MM.1S (cell line): ENCODE measurements around the gene TUBGCP4.

Experiments used
- DNase-seq: peaks from one replicate; pipeline ENCODE4 v3.0.0-alpha.2; 2015
- H2AFZ ChIP-seq: fragments of 300-600 bp; sonication (generic); 2 replicates; pipeline ENCODE4 v1.6.0; 2016; ENCODE audit warnings: antibody characterized with exemption, low read length
- H3F3A ChIP-seq: fragments of 300-600 bp; sonication (generic); 2 replicates; pipeline ENCODE4 v1.6.1; 2016; ENCODE audit warnings: mild to moderate bottlenecking, antibody characterized with exemption, low read length, moderate library complexity, mixed read lengths; ENCODE audit not compliant: insufficient read depth
- H3K27ac ChIP-seq: fragments of 300-600 bp; sonication (generic); 2 replicates; pipeline ENCODE4 v1.5.1; 2016; ENCODE audit warnings: mild to moderate bottlenecking, low read length
- H3K27me3 ChIP-seq: fragments of 300-600 bp; sonication (generic); replicated peaks from 2 replicates; pipeline ENCODE4 v1.6.0; 2016; ENCODE audit warnings: low read length; ENCODE audit not compliant: insufficient read depth
- H3K36me3 ChIP-seq: fragments of 300-600 bp; sonication (generic); replicated peaks from 2 replicates; pipeline ENCODE4 v1.6.1; 2016; ENCODE audit warnings: mild to moderate bottlenecking, low read length, mixed read lengths; ENCODE audit not compliant: insufficient read depth
- H3K4me1 ChIP-seq: fragments of 300-600 bp; sonication (generic); 2 replicates; pipeline ENCODE4 v1.6.1; 2016; ENCODE audit warnings: low read length, mixed read lengths
- H3K4me2 ChIP-seq: fragments of 300-600 bp; sonication (generic); 2 replicates; pipeline ENCODE4 v1.6.0; 2016; ENCODE audit warnings: low read depth, low read length
- H3K4me3 ChIP-seq: fragments of 300-600 bp; sonication (generic); 2 replicates; pipeline ENCODE4 v1.5.1; 2016; ENCODE audit warnings: low read length, mixed read lengths
- H3K79me2 ChIP-seq: fragments of 300-600 bp; sonication (generic); 2 replicates; pipeline ENCODE4 v1.6.1; 2016; ENCODE audit warnings: mixed run types, low read length, mixed read lengths
- H3K9ac ChIP-seq: fragments of 300-600 bp; sonication (generic); 2 replicates; pipeline ENCODE4 v1.6.1; 2016; ENCODE audit warnings: low read length, mixed read lengths
- H3K9me2 ChIP-seq: fragments of 300-600 bp; sonication (generic); replicated peaks from 2 replicates; pipeline ENCODE4 v1.6.1; 2016; ENCODE audit warnings: mild to moderate bottlenecking, low read length, mixed read lengths; ENCODE audit not compliant: insufficient read depth
- H3K9me3 ChIP-seq: fragments of 300-600 bp; sonication (generic); replicated peaks from 2 replicates; pipeline ENCODE4 v1.6.1; 2016; ENCODE audit warnings: mild to moderate bottlenecking, low read length, mixed read lengths; ENCODE audit not compliant: insufficient read depth
- H4K20me1 ChIP-seq: fragments of 300-600 bp; sonication (generic); 2 replicates; pipeline ENCODE4 v1.6.1; 2016; ENCODE audit warnings: mild to moderate bottlenecking, low read length, moderate library complexity, mixed read lengths; ENCODE audit not compliant: insufficient read depth
- CTCF ChIP-seq: fragments of 300-600 bp; sonication (generic); IDR thresholded peaks from 2 replicates; pipeline ENCODE4 v1.5.1; 2016; ENCODE audit warnings: antibody characterized with exemption, low read length, mixed read lengths
- EZH2 ChIP-seq: fragments of 300-600 bp; sonication (generic); optimal IDR thresholded peaks from 2 replicates; pipeline ENCODE3; 2017; ENCODE audit warnings: low read depth, mild to moderate bottlenecking, antibody characterized with exemption, low read length, mixed read lengths
- EZH2phosphoT487 ChIP-seq: fragments of 300-600 bp; sonication (generic); IDR thresholded peaks from 2 replicates; pipeline ENCODE4 v1.6.1; 2018; ENCODE audit warnings: antibody characterized with exemption, low read length

TUBGCP4 gene

GRCh38 chr15:43347114-43347513 lies 23.8 kb upstream of the TUBGCP4 start:
- Histone ChIP-seq H3F3A (no peaks in the 10 kb centered on the region), H3K4me1 (no peaks in the 10 kb centered on the region), H2AFZ (no peak overlapping the region), H3K9me3 (no peaks in the 10 kb centered on the region), H3K9me2 (no peaks in the 10 kb centered on the region), H3K4me3 (no peak overlapping the region), H3K9ac (no peak overlapping the region), H3K27ac (no peak overlapping the region), H4K20me1 (no peaks in the 10 kb centered on the region), H3K79me2 (no peaks in the 10 kb centered on the region), H3K27me3 (no peaks in the 10 kb centered on the region), H3K36me3 (no peaks in the 10 kb centered on the region), H3K4me2 (no peak overlapping the region)
- no peak for DNase-seq
- TF ChIP-seq EZH2 (no peak), EZH2phosphoT487 (no peak), CTCF (no peak)

DNA sequence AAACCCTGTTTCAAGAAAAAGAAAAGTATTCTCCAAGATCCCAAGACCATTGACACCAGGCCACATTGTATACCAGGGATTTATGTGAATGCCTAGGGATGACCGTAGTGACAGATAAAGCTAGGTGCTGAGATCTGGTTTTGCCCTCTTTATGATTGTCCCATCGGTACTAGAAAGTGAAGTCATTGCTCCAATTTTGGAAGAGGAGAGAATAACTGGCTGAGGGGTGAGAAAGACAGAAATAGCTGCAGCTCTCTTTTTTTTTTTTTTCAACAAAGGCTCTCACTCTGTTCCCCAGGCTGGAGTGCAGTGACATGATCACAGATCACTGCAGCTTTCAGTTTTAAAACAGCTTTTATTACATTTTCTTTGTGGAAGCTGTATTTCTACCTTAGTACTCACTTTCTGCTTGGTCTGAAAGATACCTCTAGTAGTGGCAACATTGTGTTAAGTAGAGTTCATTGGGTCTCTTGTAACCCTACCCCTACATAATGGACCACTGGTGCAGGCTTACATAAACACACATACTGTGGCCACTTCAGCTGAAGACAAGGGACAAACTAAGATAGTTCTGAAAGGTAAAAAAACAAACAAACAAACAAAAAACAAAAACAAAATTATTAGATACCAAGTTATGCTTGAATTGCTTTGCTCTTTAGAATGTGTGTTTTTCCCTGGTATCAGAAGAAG lies 18.1 kb upstream of the TUBGCP4 start:
- Histone ChIP-seq H2AFZ (no peak overlapping the region), H3F3A (no peaks in the 10 kb centered on the region), H3K79me2 (no peaks in the 10 kb centered on the region), H3K27me3 (no peaks in the 10 kb centered on the region), H4K20me1 (no peaks in the 10 kb centered on the region), H3K9me2 (no peaks in the 10 kb centered on the region), H3K9me3 (no peaks in the 10 kb centered on the region), H3K36me3 (no peaks in the 10 kb centered on the region), H3K27ac (no peak overlapping the region), H3K4me1 (no peaks in the 10 kb centered on the region), H3K4me2 (no peak overlapping the region), H3K4me3 (no peak overlapping the region), H3K9ac (no peak overlapping the region)
- DNase-seq, result no peak
- TF ChIP-seq EZH2, result no peak
- TF ChIP-seq CTCF, result no peak
- no peak for TF ChIP-seq EZH2phosphoT487

- DNase-seq, result no peak
- Histone ChIP-seq H3K4me2 (no peak overlapping the region), H3K9me3 (no peaks in the 10 kb centered on the region), H3K4me1 (no peaks in the 10 kb centered on the region), H3K9me2 (no peaks in the 10 kb centered on the region), H4K20me1 (no peaks in the 10 kb centered on the region), H3K36me3 (peaks cover 28% of the 10 kb centered on the region), H3K27ac (no peak overlapping the region), H3K9ac (no peak overlapping the region), H3K27me3 (no peaks in the 10 kb centered on the region), H3F3A (no peaks in the 10 kb centered on the region), H3K4me3 (no peak overlapping the region), H2AFZ (no peak overlapping the region), H3K79me2 (no peaks in the 10 kb centered on the region)
- TF ChIP-seq CTCF, result no peak
- TF ChIP-seq EZH2phosphoT487, result no peak
- no peak for TF ChIP-seq EZH2
Measured at GRCh38 chr15:43360821-43361220, 10.1 kb upstream of the TUBGCP4 start.
